Activated T-helper 17 cell treated with anti-CD3 and anti-CD28 coated beads, Interleukin-2, amount 50 U/mL, for 72 hours (primary cell): Measurements from ENCODE around the gene BBS7. TPM values are rescaled to one million over a fixed set of nuclear protein-coding genes. Genes with fewer than 3 reads are reported as not detected.

ENCODE experiments used
- ATAC-seq: fragments of 150-1000 bp; cut with Tn5 transposase; replicated peaks from 2 replicates; pipeline ENCODE4 v1.10.0; 2021; ENCODE audit warnings: mild to moderate bottlenecking, moderate library complexity
- H3K27ac Mint-ChIP-seq: one replicate; pipeline ENCODE4 v1.8.0; 2022; ENCODE audit warnings: mixed read lengths
- H3K27me3 Mint-ChIP-seq: one replicate; pipeline ENCODE4 v1.8.0; 2022; ENCODE audit warnings: mixed read lengths
- H3K36me3 Mint-ChIP-seq: one replicate; pipeline ENCODE4 v1.8.0; 2022; ENCODE audit warnings: low read depth, mild to moderate bottlenecking, mixed read lengths
- H3K4me1 Mint-ChIP-seq: one replicate; pipeline ENCODE4 v1.8.0; 2022; ENCODE audit warnings: mixed read lengths
- H3K4me3 Mint-ChIP-seq: one replicate; pipeline ENCODE4 v1.8.0; 2022; ENCODE audit warnings: mild to moderate bottlenecking, mixed read lengths
- H3K9me3 Mint-ChIP-seq: one replicate; pipeline ENCODE4 v1.8.0; 2022; ENCODE audit warnings: mixed read lengths
- total RNA-seq, 2 donors: library from RNA; stranded (reverse); gene quantifications; one replicate each; pipeline ENCODE4 v1.2.3, GENCODE V29; 2022

The BBS7 gene
- total RNA-seq, 2 donors from 2014 or later: 12.1 to 17.8 TPM

- H3K27ac Mint-ChIP-seq: no peak overlapping the region
- peaks cover 16% of the 10 kb centered on the region for H3K4me1 Mint-ChIP-seq
- H3K36me3 Mint-ChIP-seq: peaks cover 98% of the 10 kb centered on the region
- ATAC-seq: no peak
- H3K4me3 Mint-ChIP-seq: no peak overlapping the region
- H3K9me3 Mint-ChIP-seq: no peaks in the 10 kb centered on the region
- no peaks in the 10 kb centered on the region for H3K27me3 Mint-ChIP-seq
These were observed 52.1 kb downstream of the BBS7 start for GRCh38 chr4:121818215-121818614.

- H3K27me3 Mint-ChIP-seq: no peaks in the 10 kb centered on the region
- H3K4me1 Mint-ChIP-seq: peaks cover 16% of the 10 kb centered on the region
- H3K9me3 Mint-ChIP-seq: no peaks in the 10 kb centered on the region
- no peak for ATAC-seq
- no peak overlapping the region for H3K4me3 Mint-ChIP-seq
- H3K27ac Mint-ChIP-seq: no peak overlapping the region
- H3K36me3 Mint-ChIP-seq: peaks cover 98% of the 10 kb centered on the region
These were observed 52.6 kb downstream of the BBS7 start for GRCh38 chr4:121817701-121818100.

- Mint-ChIP-seq H3K4me1 (peaks cover 10% of the 10 kb centered on the region), H3K27me3 (no peaks in the 10 kb centered on the region), H3K27ac (no peak overlapping the region), H3K36me3 (peaks cover 98% of the 10 kb centered on the region), H3K4me3 (no peak overlapping the region), H3K9me3 (no peaks in the 10 kb centered on the region)
- ATAC-seq: no peak
These were observed 53.3 kb downstream of the BBS7 start for GRCh38 chr4:121817006-121817405.

GRCh38 chr4:121814756-121815155 is 55.5 kb downstream of the BBS7 start:
- Mint-ChIP-seq H3K36me3 (peaks cover 99% of the 10 kb centered on the region), H3K9me3 (no peaks in the 10 kb centered on the region), H3K4me3 (no peak overlapping the region), H3K27me3 (no peaks in the 10 kb centered on the region), H3K27ac (no peak overlapping the region), H3K4me1 (peaks cover 10% of the 10 kb centered on the region)
- no peak for ATAC-seq

GRCh38 chr4:121811122-121811521 is 59.2 kb downstream of the BBS7 start:
- peaks cover 99% of the 10 kb centered on the region for H3K36me3 Mint-ChIP-seq
- no peaks in the 10 kb centered on the region for H3K4me1 Mint-ChIP-seq

GRCh38 chr4:121806411-121806810 is 63.9 kb downstream of the BBS7 start:
- Mint-ChIP-seq H3K9me3 (no peaks in the 10 kb centered on the region), H3K4me3 (no peak overlapping the region), H3K4me1 (peaks cover 9% of the 10 kb centered on the region), H3K27ac (no peak overlapping the region), H3K27me3 (no peaks in the 10 kb centered on the region), H3K36me3 (peaks cover 100% of the 10 kb centered on the region)
- ATAC-seq: no peak

More at GRCh38 chr4:121811122-121811521, 59.2 kb downstream of the BBS7 start:
- H3K9me3 Mint-ChIP-seq: no peaks in the 10 kb centered on the region
- no peaks in the 10 kb centered on the region for H3K27me3 Mint-ChIP-seq
- no peak overlapping the region for H3K27ac Mint-ChIP-seq
- no peak overlapping the region for H3K4me3 Mint-ChIP-seq
- no peak for ATAC-seq

GRCh38 chr4:121801715-121802075 is 68.6 kb downstream of the BBS7 start:
- Mint-ChIP-seq H3K9me3 (no peaks in the 10 kb centered on the region), H3K4me1 (peaks cover 27% of the 10 kb centered on the region), H3K27me3 (no peaks in the 10 kb centered on the region), H3K36me3 (peaks cover 59% of the 10 kb centered on the region), H3K4me3 (peak overlapping the region; percentile 89), H3K27ac (peak overlapping the region; percentile 90)
- ATAC-seq: no peak

- H3K4me3 Mint-ChIP-seq: peak within 1 kb of the TSS; percentile 89
- H3K4me1 Mint-ChIP-seq: peaks cover 27% of the 10 kb centered on the region
- H3K27ac Mint-ChIP-seq: peak within 1 kb of the TSS; percentile 90
- H3K27me3 Mint-ChIP-seq: no peaks in the 10 kb centered on the region
- H3K9me3 Mint-ChIP-seq: no peaks in the 10 kb centered on the region
- peaks cover 53% of the 10 kb centered on the region for H3K36me3 Mint-ChIP-seq
- peak; percentile 85 for ATAC-seq
These were observed 69.1 kb downstream of the BBS7 start, which contains the start of gene EXOSC9 for GRCh38 chr4:121800961-121801714. Gene EXOSC9, plus strand, starts transcription at chr4:121801323. Its CDS starts 102 bp downstream, at chr4:121801425.

GRCh38 chr4:121800638-121800960 is 69.7 kb downstream of the BBS7 start:
- Mint-ChIP-seq H3K27me3 (no peaks in the 10 kb centered on the region), H3K9me3 (no peaks in the 10 kb centered on the region), H3K36me3 (peaks cover 48% of the 10 kb centered on the region), H3K4me3 (peak overlapping the region; percentile 89), H3K27ac (peak overlapping the region; percentile 90), H3K4me1 (peaks cover 27% of the 10 kb centered on the region)
- ATAC-seq: peak; percentile 39

- ATAC-seq: no peak
- Mint-ChIP-seq H3K27ac (peak overlapping the region; percentile 90), H3K36me3 (peaks cover 41% of the 10 kb centered on the region), H3K9me3 (no peaks in the 10 kb centered on the region), H3K4me3 (peak overlapping the region; percentile 89), H3K4me1 (peaks cover 22% of the 10 kb centered on the region), H3K27me3 (no peaks in the 10 kb centered on the region)
These were observed 70.3 kb downstream of the BBS7 start for GRCh38 chr4:121799867-121800501.

- Mint-ChIP-seq H3K9me3 (no peaks in the 10 kb centered on the region), H3K27me3 (no peaks in the 10 kb centered on the region), H3K4me3 (peak overlapping the region; percentile 89), H3K4me1 (peaks cover 22% of the 10 kb centered on the region), H3K27ac (peak overlapping the region; percentile 90), H3K36me3 (peaks cover 35% of the 10 kb centered on the region)
- ATAC-seq: no peak
These were observed 71.0 kb downstream of the BBS7 start for GRCh38 chr4:121799208-121799823.

GRCh38 chr4:121796283-121796682 is 74.0 kb downstream of the BBS7 start:
- H3K27me3 Mint-ChIP-seq: peaks cover 3% of the 10 kb centered on the region
- no peak overlapping the region for H3K27ac Mint-ChIP-seq
- ATAC-seq: no peak
- H3K4me1 Mint-ChIP-seq: peaks cover 18% of the 10 kb centered on the region
- H3K36me3 Mint-ChIP-seq: peaks cover 4% of the 10 kb centered on the region
- H3K4me3 Mint-ChIP-seq: no peak overlapping the region
- H3K9me3 Mint-ChIP-seq: no peaks in the 10 kb centered on the region

GRCh38 chr4:121794505-121795188 is 75.6 kb downstream of the BBS7 start:
- Mint-ChIP-seq H3K36me3 (no peaks in the 10 kb centered on the region), H3K4me3 (no peak overlapping the region), H3K9me3 (no peaks in the 10 kb centered on the region), H3K27ac (no peak overlapping the region), H3K4me1 (peaks cover 7% of the 10 kb centered on the region), H3K27me3 (peaks cover 11% of the 10 kb centered on the region)
- ATAC-seq: no peak

GRCh38 chr4:121792966-121793365 is 77.3 kb downstream of the BBS7 start:
- Mint-ChIP-seq H3K4me1 (no peaks in the 10 kb centered on the region), H3K36me3 (no peaks in the 10 kb centered on the region), H3K27me3 (peaks cover 20% of the 10 kb centered on the region), H3K4me3 (no peak overlapping the region), H3K9me3 (no peaks in the 10 kb centered on the region), H3K27ac (no peak overlapping the region)
- ATAC-seq: no peak
